GM23338 (cell line): ENCODE data around the gene MYLK.

Source experiments
- CREB1 ChIP-seq: fragments of 250-450 bp; sonication (Bioruptor Pico); IDR thresholded peaks from 2 replicates; pipeline ENCODE4 v1.5.0; 2020; ENCODE audit warnings: low read depth, mild to moderate bottlenecking, moderate library complexity
- CTCF ChIP-seq, 2 experiments: fragments of 200-600 bp in 1 of 2; sonication (generic) in 1 of 2; conservative IDR thresholded peaks; 2 replicates each; pipeline versions ENCODE4 v1.5.1 to v1.6.1; 2016 to 2017; ENCODE audit warnings: antibody characterized with exemption in 2 of 2, low read depth in 2 of 2, mild to moderate bottlenecking in 2 of 2, moderate library complexity in 1 of 2
- EZH2 ChIP-seq: fragments of 200-600 bp; sonication (generic); IDR thresholded peaks from one replicate; pipeline ENCODE4 v1.8.0; 2017; ENCODE audit warnings: antibody characterized with exemption, mild to moderate bottlenecking, low read depth; ENCODE audit not compliant: unreplicated experiment
- EZH2phosphoT487 ChIP-seq: fragments of 200-600 bp; sonication (generic); IDR thresholded peaks from one replicate; pipeline ENCODE4 v1.8.1; 2018; ENCODE audit warnings: antibody characterized with exemption; ENCODE audit not compliant: unreplicated experiment
- JUNB ChIP-seq: IDR thresholded peaks from one replicate; pipeline ENCODE4 v1.6.1; 2016; ENCODE audit warnings: antibody characterized with exemption; ENCODE audit not compliant: unreplicated experiment
- NANOG ChIP-seq: IDR thresholded peaks from 2 replicates; pipeline ENCODE4 v1.6.1; 2016; ENCODE audit warnings: antibody characterized with exemption, borderline replicate concordance
- POLR2AphosphoS5 ChIP-seq: IDR thresholded peaks from 2 replicates; pipeline ENCODE4 v1.6.1; 2016; ENCODE audit warnings: antibody characterized with exemption, low read depth
- REST ChIP-seq: IDR thresholded peaks from one replicate; pipeline ENCODE4 v1.6.1; 2018; ENCODE audit warnings: antibody characterized with exemption; ENCODE audit not compliant: unreplicated experiment
- STAT1 ChIP-seq: IDR thresholded peaks from one replicate; pipeline ENCODE4 v1.6.1; 2016; ENCODE audit warnings: antibody characterized with exemption; ENCODE audit not compliant: unreplicated experiment
- ZNF114 ChIP-seq: fragments of 250-450 bp; sonication (Bioruptor Pico); IDR thresholded peaks from 2 replicates; pipeline ENCODE4 v1.5.0; 2020; ENCODE audit warnings: mild to moderate bottlenecking, moderate library complexity
- ZNF331 ChIP-seq: fragments of 250-450 bp; sonication (Bioruptor Pico); IDR thresholded peaks from 2 replicates; pipeline ENCODE4 v1.5.0; 2020; ENCODE audit warnings: low read depth, mild to moderate bottlenecking, moderate library complexity
- TF ChIP-seq, protein P1 (sequence below): IDR thresholded peaks from 2 replicates; pipeline ENCODE4 v1.6.1; 2016; ENCODE audit warnings: antibody characterized with exemption
- TF ChIP-seq, protein P2 (sequence below): fragments of 250-450 bp; sonication (Bioruptor Pico); IDR thresholded peaks from 2 replicates; pipeline ENCODE4 v1.5.0; 2020; ENCODE audit warnings: mild to moderate bottlenecking, moderate library complexity

DNA sequence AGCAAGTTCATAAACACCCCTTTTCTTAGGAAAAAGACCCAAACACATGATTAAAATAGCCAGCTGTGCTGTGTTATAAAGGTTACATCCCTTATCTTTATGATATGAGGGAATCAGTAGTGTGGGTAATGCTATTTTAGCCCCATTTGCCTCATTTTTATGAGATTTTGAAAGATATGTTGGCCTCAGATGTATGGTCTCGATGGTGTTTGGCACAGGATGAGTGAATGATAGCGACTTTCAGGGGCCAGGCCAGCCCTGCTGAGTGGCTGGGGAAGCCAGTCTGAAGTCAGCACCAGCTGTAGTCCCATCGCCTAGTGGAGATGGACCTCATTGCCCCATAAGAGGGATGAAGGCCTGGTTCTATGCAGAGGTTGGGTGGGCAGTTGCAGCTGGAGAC is 194.3 kb downstream of the MYLK start:
- no peak for TF ChIP-seq CTCF (conservative IDR thresholded peaks at IDR 0.05; ENCODE audit: low read depth in 2 of 2)
- no peak for TF ChIP-seq POLR2AphosphoS5
- TF ChIP-seq EZH2 = no peak
- no peak for TF ChIP-seq JUNB
- no peak for TF ChIP-seq REST
- TF ChIP-seq CREB1 (CRISPR knock-in tag) = no peak
- no peak for TF ChIP-seq NANOG
- no peak for TF ChIP-seq EZH2phosphoT487
- TF ChIP-seq, protein P1, sequence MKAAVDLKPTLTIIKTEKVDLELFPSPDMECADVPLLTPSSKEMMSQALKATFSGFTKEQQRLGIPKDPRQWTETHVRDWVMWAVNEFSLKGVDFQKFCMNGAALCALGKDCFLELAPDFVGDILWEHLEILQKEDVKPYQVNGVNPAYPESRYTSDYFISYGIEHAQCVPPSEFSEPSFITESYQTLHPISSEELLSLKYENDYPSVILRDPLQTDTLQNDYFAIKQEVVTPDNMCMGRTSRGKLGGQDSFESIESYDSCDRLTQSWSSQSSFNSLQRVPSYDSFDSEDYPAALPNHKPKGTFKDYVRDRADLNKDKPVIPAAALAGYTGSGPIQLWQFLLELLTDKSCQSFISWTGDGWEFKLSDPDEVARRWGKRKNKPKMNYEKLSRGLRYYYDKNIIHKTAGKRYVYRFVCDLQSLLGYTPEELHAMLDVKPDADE = no peak
- no peak for TF ChIP-seq ZNF114 (CRISPR knock-in tag)
- no peak for TF ChIP-seq STAT1
- TF ChIP-seq ZNF331 (CRISPR knock-in tag) = no peak
- TF ChIP-seq, protein P2, sequence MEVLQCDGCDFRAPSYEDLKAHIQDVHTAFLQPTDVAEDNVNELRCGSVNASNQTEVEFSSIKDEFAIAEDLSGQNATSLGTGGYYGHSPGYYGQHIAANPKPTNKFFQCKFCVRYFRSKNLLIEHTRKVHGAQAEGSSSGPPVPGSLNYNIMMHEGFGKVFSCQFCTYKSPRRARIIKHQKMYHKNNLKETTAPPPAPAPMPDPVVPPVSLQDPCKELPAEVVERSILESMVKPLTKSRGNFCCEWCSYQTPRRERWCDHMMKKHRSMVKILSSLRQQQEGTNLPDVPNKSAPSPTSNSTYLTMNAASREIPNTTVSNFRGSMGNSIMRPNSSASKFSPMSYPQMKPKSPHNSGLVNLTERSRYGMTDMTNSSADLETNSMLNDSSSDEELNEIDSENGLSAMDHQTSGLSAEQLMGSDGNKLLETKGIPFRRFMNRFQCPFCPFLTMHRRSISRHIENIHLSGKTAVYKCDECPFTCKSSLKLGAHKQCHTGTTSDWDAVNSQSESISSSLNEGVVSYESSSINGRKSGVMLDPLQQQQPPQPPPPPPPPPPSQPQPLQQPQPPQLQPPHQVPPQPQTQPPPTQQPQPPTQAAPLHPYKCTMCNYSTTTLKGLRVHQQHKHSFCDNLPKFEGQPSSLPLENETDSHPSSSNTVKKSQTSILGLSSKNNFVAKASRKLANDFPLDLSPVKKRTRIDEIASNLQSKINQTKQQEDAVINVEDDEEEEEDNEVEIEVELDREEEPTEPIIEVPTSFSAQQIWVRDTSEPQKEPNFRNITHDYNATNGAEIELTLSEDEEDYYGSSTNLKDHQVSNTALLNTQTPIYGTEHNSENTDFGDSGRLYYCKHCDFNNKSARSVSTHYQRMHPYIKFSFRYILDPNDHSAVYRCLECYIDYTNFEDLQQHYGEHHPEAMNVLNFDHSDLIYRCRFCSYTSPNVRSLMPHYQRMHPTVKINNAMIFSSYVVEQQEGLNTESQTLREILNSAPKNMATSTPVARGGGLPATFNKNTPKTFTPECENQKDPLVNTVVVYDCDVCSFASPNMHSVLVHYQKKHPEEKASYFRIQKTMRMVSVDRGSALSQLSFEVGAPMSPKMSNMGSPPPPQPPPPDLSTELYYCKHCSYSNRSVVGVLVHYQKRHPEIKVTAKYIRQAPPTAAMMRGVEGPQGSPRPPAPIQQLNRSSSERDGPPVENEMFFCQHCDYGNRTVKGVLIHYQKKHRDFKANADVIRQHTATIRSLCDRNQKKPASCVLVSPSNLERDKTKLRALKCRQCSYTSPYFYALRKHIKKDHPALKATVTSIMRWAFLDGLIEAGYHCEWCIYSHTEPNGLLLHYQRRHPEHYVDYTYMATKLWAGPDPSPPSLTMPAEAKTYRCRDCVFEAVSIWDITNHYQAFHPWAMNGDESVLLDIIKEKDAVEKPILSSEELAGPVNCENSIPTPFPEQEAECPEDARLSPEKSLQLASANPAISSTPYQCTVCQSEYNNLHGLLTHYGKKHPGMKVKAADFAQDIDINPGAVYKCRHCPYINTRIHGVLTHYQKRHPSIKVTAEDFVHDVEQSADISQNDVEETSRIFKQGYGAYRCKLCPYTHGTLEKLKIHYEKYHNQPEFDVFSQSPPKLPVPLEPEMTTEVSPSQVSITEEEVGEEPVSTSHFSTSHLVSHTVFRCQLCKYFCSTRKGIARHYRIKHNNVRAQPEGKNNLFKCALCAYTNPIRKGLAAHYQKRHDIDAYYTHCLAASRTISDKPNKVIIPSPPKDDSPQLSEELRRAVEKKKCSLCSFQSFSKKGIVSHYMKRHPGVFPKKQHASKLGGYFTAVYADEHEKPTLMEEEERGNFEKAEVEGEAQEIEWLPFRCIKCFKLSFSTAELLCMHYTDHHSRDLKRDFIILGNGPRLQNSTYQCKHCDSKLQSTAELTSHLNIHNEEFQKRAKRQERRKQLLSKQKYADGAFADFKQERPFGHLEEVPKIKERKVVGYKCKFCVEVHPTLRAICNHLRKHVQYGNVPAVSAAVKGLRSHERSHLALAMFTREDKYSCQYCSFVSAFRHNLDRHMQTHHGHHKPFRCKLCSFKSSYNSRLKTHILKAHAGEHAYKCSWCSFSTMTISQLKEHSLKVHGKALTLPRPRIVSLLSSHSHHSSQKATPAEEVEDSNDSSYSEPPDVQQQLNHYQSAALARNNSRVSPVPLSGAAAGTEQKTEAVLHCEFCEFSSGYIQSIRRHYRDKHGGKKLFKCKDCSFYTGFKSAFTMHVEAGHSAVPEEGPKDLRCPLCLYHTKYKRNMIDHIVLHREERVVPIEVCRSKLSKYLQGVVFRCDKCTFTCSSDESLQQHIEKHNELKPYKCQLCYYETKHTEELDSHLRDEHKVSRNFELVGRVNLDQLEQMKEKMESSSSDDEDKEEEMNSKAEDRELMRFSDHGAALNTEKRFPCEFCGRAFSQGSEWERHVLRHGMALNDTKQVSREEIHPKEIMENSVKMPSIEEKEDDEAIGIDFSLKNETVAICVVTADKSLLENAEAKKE (CRISPR knock-in tag) = no peak
